Limb (tissue), 2 donors: Measurements from ENCODE around the gene NELFCD.
"Not testable (repeated sequence)": the region's sequence is repeated elsewhere in the genome, so short reads cannot be mapped to it uniquely, and the experiment has no call there.

ENCODE experiments used
- DNase-seq, 2 donors: peaks; one replicate each; pipeline ENCODE4 v3.0.0-alpha.2; 2016; ENCODE audit errors: extremely low spot score in 2 of 2

Gene NELFCD

GRCh38 chr20:58973179-58973578 is 7.9 kb upstream of the NELFCD start:
- DNase-seq: no peak

GRCh38 chr20:58973866-58974265 is 7.2 kb upstream of the NELFCD start:
- DNase-seq: no peak

- DNase-seq: no peak
Measured at GRCh38 chr20:58975353-58975752, 5.7 kb upstream of the NELFCD start.

GRCh38 chr20:58976061-58976730 is 4.9 kb upstream of the NELFCD start:
- DNase-seq: no peak

GRCh38 chr20:58978351-58979190 is 2.5 kb upstream of the NELFCD start:
- no peak for DNase-seq

GRCh38 chr20:58981628-58982364 is 740 bp downstream of the NELFCD start:
- peak; percentile 30 to 49 for DNase-seq

- DNase-seq: no peak
Measured at GRCh38 chr20:58982406-58983114, 1.5 kb downstream of the NELFCD start.

- DNase-seq: not testable (repeated sequence)
Measured at GRCh38 chr20:58983115-58983468, 2.0 kb downstream of the NELFCD start.

- no peak for DNase-seq
Measured at GRCh38 chr20:58984691-58985090, 3.6 kb downstream of the NELFCD start.

- DNase-seq: no peak
Measured at GRCh38 chr20:58985656-58986055, 4.6 kb downstream of the NELFCD start.

GRCh38 chr20:58986286-58986967 is 5.4 kb downstream of the NELFCD start:
- no peak for DNase-seq

GRCh38 chr20:58986968-58987517 is 6.0 kb downstream of the NELFCD start:
- DNase-seq: peak in 1 of 2 donors; percentile 6

- no peak for DNase-seq
Measured at GRCh38 chr20:58987790-58988564, 6.9 kb downstream of the NELFCD start.

- DNase-seq: peak in 1 of 2 donors; percentile 4
Measured at GRCh38 chr20:58988565-58988882, 7.5 kb downstream of the NELFCD start.

GRCh38 chr20:58989196-58989595 is 8.1 kb downstream of the NELFCD start:
- peak in 1 of 2 donors; percentile 1 for DNase-seq

GRCh38 chr20:58990651-58991445 is 9.8 kb downstream of the NELFCD start:
- DNase-seq: peak in 1 of 2 donors; percentile 14

GRCh38 chr20:58991715-58992114 is 10.7 kb downstream of the NELFCD start:
- DNase-seq: peak in 1 of 2 donors; percentile 2

GRCh38 chr20:58992911-58993310 is 11.9 kb downstream of the NELFCD start:
- DNase-seq: no peak
